Keratinocyte (primary cell): ENCODE measurements around the gene CD200R1.

Experiments used
- EZH2 ChIP-seq: IDR thresholded peaks from one replicate; pipeline ENCODE4 v1.6.1; 2012; ENCODE audit warnings: inconsistent platforms, mild to moderate bottlenecking, low read length, moderate library complexity
- TF ChIP-seq, protein P1 (sequence below), 3 experiments: IDR thresholded peaks in 1 of 3; conservative IDR thresholded peaks in 1 of 3; optimal IDR thresholded peaks in 1 of 3; 2 replicates in 2 of 3; 3 replicates in 1 of 3; pipeline versions ENCODE3 to v1.5.1; 2011; ENCODE audit warnings: low read length in 3 of 3, mild to moderate bottlenecking in 3 of 3, moderate library complexity in 2 of 3, control low read depth in 1 of 3, inconsistent platforms in 1 of 3; ENCODE audit not compliant: insufficient read depth in 2 of 3; ENCODE audit errors: extremely low read depth in 1 of 3

DNA sequence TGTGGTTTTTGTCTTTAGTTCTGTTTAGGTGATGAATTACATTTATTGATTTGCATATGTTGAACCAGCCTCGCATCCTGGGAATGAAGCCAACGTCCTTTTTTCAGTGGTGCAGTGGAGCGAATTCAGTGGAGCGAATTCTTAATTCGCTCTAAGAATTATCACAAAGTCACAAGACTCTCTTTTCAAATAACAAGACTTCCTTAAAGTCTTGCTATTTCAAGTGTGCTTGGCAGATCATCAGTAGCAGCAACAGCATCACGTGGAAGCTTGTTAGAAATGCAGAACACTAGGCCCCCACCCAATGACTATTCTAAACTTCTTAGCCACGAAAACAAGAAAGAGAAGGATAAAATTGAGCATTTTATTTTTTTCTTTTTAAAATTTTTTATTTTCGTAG, 70.1 kb downstream of the CD200R1 start:
- TF ChIP-seq, protein P1, sequence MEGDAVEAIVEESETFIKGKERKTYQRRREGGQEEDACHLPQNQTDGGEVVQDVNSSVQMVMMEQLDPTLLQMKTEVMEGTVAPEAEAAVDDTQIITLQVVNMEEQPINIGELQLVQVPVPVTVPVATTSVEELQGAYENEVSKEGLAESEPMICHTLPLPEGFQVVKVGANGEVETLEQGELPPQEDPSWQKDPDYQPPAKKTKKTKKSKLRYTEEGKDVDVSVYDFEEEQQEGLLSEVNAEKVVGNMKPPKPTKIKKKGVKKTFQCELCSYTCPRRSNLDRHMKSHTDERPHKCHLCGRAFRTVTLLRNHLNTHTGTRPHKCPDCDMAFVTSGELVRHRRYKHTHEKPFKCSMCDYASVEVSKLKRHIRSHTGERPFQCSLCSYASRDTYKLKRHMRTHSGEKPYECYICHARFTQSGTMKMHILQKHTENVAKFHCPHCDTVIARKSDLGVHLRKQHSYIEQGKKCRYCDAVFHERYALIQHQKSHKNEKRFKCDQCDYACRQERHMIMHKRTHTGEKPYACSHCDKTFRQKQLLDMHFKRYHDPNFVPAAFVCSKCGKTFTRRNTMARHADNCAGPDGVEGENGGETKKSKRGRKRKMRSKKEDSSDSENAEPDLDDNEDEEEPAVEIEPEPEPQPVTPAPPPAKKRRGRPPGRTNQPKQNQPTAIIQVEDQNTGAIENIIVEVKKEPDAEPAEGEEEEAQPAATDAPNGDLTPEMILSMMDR (optimal IDR thresholded peaks at IDR 0.05 in 1 of 3, IDR thresholded peaks at IDR 0.05 in 1 of 3, conservative IDR thresholded peaks at IDR 0.05 in 1 of 3; ENCODE audit: extremely low read depth in 1 of 3, insufficient read depth in 2 of 3, low read length in 3 of 3) = no peak
- no peak for TF ChIP-seq EZH2
